SK-N-SH (cell line): ENCODE results near the gene AKR1E2.

Source experiments
- EP300 ChIP-seq, 2 experiments: IDR thresholded peaks; 2 replicates each; pipeline versions ENCODE4 v1.4.0 to v1.6.1; 2012; ENCODE audit warnings: borderline replicate concordance in 1 of 2, low read depth in 1 of 2, low read length in 1 of 2
- FOXM1 ChIP-seq: IDR thresholded peaks from 2 replicates; pipeline ENCODE4 v1.4.0; 2012; ENCODE audit warnings: low read depth, mild to moderate bottlenecking
- RAD21 ChIP-seq: IDR thresholded peaks from 2 replicates; pipeline ENCODE4 v1.6.1; 2012; ENCODE audit warnings: mild to moderate bottlenecking, low read length
- TF ChIP-seq, protein P1 (sequence below): fragments of 200-600 bp; sonication (generic); IDR thresholded peaks from 2 replicates; pipeline ENCODE4 v1.6.1; 2017; ENCODE audit warnings: antibody characterized with exemption, mild to moderate bottlenecking, moderate library complexity

DNA sequence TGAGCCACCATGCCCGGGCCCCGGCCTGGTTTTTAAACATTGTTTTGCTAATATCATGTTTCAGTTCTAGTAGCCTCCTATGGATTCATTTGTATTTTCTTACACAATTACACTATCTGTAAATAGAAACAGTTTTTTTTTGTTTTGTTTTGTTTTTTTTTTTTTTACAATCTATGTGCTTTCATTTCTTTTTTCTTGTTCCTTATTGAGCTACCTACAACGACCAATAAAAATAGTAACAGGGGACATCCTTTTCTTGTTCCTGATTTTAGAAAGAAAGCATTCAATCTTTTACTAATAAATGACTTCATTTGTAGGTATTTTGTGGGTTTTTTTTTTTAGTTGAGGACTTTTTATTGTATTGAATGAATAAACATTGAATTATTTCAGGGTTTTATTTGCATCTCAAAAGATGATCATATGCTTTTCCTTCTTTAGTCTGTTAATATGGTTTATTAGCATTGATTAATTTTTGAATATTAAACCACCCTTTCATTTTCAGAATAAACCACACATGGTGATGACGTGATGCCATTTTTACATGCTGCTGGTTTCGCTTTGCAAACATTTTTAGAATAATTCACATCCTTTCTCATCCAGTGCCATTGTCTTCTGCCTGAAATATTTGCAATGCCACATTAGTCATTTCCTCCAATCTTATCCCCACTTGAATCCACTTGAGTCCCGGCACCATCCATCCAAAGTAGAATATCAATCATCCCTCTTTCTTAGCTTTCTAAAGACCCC lies 18.1 kb upstream of the AKR1E2 start:
- TF ChIP-seq FOXM1, result peak; percentile 47; the same call in 1 of the 2 replicates
- TF ChIP-seq RAD21, result no peak
- TF ChIP-seq, protein P1, sequence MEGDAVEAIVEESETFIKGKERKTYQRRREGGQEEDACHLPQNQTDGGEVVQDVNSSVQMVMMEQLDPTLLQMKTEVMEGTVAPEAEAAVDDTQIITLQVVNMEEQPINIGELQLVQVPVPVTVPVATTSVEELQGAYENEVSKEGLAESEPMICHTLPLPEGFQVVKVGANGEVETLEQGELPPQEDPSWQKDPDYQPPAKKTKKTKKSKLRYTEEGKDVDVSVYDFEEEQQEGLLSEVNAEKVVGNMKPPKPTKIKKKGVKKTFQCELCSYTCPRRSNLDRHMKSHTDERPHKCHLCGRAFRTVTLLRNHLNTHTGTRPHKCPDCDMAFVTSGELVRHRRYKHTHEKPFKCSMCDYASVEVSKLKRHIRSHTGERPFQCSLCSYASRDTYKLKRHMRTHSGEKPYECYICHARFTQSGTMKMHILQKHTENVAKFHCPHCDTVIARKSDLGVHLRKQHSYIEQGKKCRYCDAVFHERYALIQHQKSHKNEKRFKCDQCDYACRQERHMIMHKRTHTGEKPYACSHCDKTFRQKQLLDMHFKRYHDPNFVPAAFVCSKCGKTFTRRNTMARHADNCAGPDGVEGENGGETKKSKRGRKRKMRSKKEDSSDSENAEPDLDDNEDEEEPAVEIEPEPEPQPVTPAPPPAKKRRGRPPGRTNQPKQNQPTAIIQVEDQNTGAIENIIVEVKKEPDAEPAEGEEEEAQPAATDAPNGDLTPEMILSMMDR, result no peak
- peak in 1 of 2 experiments; percentile 92; a peak in 2 of 4 replicates for TF ChIP-seq EP300 (IDR thresholded peaks at IDR 0.05; ENCODE audit: borderline replicate concordance in 1 of 2, low read depth in 1 of 2, low read length in 1 of 2)
